ENCODE results near the gene DPEP2.

DNA sequence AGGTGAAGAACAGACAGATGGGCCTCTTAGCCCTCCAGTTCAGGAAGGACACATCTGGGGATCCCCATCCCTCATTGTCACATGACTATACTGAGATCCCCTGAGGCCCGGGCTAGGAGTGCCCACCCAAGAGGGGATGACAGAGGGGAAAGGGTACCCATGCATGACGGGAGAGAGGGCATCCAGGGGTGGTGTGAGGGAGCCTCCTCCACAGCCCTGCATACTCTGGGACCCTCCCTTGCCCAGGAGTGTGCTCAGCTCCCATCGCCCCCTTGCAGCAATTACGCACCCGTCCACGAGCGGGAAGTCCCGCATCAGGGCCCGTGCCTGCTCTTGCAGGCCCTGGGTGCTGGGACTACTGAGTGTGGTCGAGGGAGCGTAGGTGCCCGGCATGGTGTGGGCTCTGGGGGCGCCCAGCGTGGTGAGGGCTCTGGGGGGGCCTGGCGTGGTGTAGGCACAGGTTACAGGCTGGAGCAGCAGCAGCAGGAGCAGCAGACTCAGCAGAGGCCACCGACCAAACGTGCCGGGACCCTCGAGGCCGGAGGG, 6.5 kb downstream of the DPEP2 start:
- no peak for TF ChIP-seq EZH2 (IDR thresholded peaks at IDR 0.05; ENCODE audit: low read depth, unreplicated experiment)
- TF ChIP-seq, protein P1, sequence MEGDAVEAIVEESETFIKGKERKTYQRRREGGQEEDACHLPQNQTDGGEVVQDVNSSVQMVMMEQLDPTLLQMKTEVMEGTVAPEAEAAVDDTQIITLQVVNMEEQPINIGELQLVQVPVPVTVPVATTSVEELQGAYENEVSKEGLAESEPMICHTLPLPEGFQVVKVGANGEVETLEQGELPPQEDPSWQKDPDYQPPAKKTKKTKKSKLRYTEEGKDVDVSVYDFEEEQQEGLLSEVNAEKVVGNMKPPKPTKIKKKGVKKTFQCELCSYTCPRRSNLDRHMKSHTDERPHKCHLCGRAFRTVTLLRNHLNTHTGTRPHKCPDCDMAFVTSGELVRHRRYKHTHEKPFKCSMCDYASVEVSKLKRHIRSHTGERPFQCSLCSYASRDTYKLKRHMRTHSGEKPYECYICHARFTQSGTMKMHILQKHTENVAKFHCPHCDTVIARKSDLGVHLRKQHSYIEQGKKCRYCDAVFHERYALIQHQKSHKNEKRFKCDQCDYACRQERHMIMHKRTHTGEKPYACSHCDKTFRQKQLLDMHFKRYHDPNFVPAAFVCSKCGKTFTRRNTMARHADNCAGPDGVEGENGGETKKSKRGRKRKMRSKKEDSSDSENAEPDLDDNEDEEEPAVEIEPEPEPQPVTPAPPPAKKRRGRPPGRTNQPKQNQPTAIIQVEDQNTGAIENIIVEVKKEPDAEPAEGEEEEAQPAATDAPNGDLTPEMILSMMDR (conservative IDR thresholded peaks at IDR 0.05; ENCODE audit: low read depth in 2 of 2), result no peak
- TF ChIP-seq, protein P2, sequence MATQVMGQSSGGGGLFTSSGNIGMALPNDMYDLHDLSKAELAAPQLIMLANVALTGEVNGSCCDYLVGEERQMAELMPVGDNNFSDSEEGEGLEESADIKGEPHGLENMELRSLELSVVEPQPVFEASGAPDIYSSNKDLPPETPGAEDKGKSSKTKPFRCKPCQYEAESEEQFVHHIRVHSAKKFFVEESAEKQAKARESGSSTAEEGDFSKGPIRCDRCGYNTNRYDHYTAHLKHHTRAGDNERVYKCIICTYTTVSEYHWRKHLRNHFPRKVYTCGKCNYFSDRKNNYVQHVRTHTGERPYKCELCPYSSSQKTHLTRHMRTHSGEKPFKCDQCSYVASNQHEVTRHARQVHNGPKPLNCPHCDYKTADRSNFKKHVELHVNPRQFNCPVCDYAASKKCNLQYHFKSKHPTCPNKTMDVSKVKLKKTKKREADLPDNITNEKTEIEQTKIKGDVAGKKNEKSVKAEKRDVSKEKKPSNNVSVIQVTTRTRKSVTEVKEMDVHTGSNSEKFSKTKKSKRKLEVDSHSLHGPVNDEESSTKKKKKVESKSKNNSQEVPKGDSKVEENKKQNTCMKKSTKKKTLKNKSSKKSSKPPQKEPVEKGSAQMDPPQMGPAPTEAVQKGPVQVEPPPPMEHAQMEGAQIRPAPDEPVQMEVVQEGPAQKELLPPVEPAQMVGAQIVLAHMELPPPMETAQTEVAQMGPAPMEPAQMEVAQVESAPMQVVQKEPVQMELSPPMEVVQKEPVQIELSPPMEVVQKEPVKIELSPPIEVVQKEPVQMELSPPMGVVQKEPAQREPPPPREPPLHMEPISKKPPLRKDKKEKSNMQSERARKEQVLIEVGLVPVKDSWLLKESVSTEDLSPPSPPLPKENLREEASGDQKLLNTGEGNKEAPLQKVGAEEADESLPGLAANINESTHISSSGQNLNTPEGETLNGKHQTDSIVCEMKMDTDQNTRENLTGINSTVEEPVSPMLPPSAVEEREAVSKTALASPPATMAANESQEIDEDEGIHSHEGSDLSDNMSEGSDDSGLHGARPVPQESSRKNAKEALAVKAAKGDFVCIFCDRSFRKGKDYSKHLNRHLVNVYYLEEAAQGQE (IDR thresholded peaks at IDR 0.05; ENCODE audit: unreplicated experiment), result no peak
- no peak for TF ChIP-seq EZH2phosphoT487 (IDR thresholded peaks at IDR 0.05; ENCODE audit: unreplicated experiment)
- no peak for TF ChIP-seq POLR2AphosphoS5 (IDR thresholded peaks at IDR 0.05; ENCODE audit: low read depth)
- no peak for TF ChIP-seq CREB1 (CRISPR knock-in tag; IDR thresholded peaks at IDR 0.05; ENCODE audit: low read depth)
- no peak for TF ChIP-seq ZNF331 (CRISPR knock-in tag; IDR thresholded peaks at IDR 0.05; ENCODE audit: low read depth)
- TF ChIP-seq STAT1 (IDR thresholded peaks at IDR 0.05; ENCODE audit: unreplicated experiment), result no peak

All from GM23338 (cell line).